ENCODE results near the gene LSM4. TPM values are rescaled to one million over a fixed set of nuclear protein-coding genes. Genes with fewer than 3 reads are reported as not detected.

LSM4 gene
- total and polyA plus RNA-seq, 2 donors (not counting 3 experiments of a cell fraction or from before 2014, with no cell fraction given), result 118 to 119 TPM

DNA sequence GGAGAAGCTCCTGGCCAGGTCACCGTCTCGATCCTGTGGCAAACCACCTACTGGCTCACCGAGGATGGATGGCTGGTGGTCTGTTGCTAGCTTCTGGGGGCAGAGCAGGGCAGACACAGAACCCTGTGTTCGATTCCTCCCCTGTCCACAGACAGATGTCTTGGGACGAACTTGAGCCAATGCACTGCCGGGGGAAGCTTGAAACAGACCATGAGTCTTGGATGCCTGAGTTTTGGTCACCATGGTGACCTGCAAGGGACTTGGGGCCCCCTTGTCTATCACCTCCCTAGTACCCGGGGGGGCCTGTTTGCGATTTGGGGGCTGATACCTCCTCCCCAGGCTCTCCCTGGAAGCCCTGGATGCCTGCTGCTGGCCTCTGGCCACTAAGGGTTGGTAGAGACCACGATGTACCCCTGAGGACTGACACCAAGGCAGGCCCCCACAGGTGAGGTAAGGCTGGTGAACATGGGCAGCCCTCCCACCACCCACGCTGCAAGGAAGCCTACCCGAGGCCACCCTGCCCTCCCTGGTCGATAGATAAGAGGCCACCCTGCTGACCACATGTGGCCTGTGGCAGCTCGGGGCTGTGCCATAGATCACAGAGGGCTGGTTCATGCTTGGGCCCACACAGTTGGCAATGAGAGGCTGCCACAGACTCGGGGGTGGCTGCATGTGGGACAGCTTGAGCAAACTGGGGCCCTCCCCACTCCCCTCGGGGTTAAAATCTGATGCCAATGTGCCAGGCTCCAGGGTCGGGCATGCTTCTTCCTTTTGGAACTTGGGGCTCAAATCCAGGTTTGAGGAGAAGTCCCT is 59.3 kb downstream of the LSM4 start:
- Histone ChIP-seq H3K79me2 (ENCODE audit: control insufficient read depth, insufficient read depth, low read length) (no peaks in the 10 kb centered on the region), H3K4me3 (replicated peaks in 1 of 3; ENCODE audit: insufficient read depth in 1 of 3, low read depth in 1 of 3, low read length in 3 of 3) (no peak overlapping the region), H3K27ac (ENCODE audit: insufficient read depth, low read depth, low read length) (no peak overlapping the region), H3K9me3 (replicated peaks; ENCODE audit: control insufficient read depth, insufficient read depth, low read length) (no peaks in the 10 kb centered on the region), H3K4me1 (ENCODE audit: control insufficient read depth, extremely low read depth, insufficient read depth, low read length) (no peaks in the 10 kb centered on the region), H4K20me1 (replicated peaks; ENCODE audit: control insufficient read depth, extremely low read depth, insufficient read depth, low read length) (no peaks in the 10 kb centered on the region), H3K9ac (replicated peaks; ENCODE audit: extremely low read depth, insufficient read depth, low read length) (no peak overlapping the region), H3K9me1 (replicated peaks; ENCODE audit: control insufficient read depth, extremely low read depth, insufficient read depth, low read length) (no peaks in the 10 kb centered on the region), H3K27me3 (ENCODE audit: control insufficient read depth in 2 of 2, insufficient read depth in 2 of 2, low read length in 2 of 2) (no peaks in the 10 kb centered on the region), H3K4me2 (ENCODE audit: insufficient read depth, low read length) (no peak overlapping the region), H3K36me3 (ENCODE audit: control insufficient read depth in 2 of 2, extremely low read depth in 1 of 2, insufficient read depth in 2 of 2, low read length in 2 of 2) (peaks cover 0 to 14% of the 10 kb centered on the region in 2 experiments), H2AFZ (ENCODE audit: low read depth, low read length) (no peak overlapping the region)
- no TSS peak for BruUV-seq (replicated peaks)
- TF ChIP-seq, protein P1, sequence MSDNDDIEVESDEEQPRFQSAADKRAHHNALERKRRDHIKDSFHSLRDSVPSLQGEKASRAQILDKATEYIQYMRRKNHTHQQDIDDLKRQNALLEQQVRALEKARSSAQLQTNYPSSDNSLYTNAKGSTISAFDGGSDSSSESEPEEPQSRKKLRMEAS (IDR thresholded peaks at IDR 0.05; ENCODE audit: insufficient read depth, insufficient read length), result no peak
- TF ChIP-seq JUN (IDR thresholded peaks at IDR 0.05; ENCODE audit: borderline replicate concordance, insufficient read depth, insufficient read length, low read depth) (no peak), EZH2 (IDR thresholded peaks at IDR 0.05; ENCODE audit: borderline replicate concordance, low read depth, low read length, severe bottlenecking) (no peak), POLR2A (IDR thresholded peaks at IDR 0.05; ENCODE audit: low read depth, low read length) (no peak), MYC (IDR thresholded peaks at IDR 0.05; ENCODE audit: low read depth, low read length) (no peak), POLR2AphosphoS5 (IDR thresholded peaks at IDR 0.05; ENCODE audit: insufficient read depth, low read depth, low read length) (no peak), FOS (IDR thresholded peaks at IDR 0.05; ENCODE audit: borderline replicate concordance, insufficient read depth, low read length) (no peak), GATA2 (IDR thresholded peaks at IDR 0.05; ENCODE audit: insufficient read depth, insufficient read length, low read depth, low read length) (no peak)
- TF ChIP-seq, protein P2, sequence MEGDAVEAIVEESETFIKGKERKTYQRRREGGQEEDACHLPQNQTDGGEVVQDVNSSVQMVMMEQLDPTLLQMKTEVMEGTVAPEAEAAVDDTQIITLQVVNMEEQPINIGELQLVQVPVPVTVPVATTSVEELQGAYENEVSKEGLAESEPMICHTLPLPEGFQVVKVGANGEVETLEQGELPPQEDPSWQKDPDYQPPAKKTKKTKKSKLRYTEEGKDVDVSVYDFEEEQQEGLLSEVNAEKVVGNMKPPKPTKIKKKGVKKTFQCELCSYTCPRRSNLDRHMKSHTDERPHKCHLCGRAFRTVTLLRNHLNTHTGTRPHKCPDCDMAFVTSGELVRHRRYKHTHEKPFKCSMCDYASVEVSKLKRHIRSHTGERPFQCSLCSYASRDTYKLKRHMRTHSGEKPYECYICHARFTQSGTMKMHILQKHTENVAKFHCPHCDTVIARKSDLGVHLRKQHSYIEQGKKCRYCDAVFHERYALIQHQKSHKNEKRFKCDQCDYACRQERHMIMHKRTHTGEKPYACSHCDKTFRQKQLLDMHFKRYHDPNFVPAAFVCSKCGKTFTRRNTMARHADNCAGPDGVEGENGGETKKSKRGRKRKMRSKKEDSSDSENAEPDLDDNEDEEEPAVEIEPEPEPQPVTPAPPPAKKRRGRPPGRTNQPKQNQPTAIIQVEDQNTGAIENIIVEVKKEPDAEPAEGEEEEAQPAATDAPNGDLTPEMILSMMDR (IDR thresholded peaks at IDR 0.05; ENCODE audit: extremely low read depth in 1 of 2, insufficient read depth in 1 of 2, low read depth in 1 of 2, low read length in 2 of 2), result no peak
- ChIA-PET CTCF (interaction anchor here (1.0 to 2.1 kb wide), 6 partner anchors 11 to 150 kb away, joined by 3 to 7 read pairs (median 4); no protein-coding TSS in a partner anchor), POLR2A (interaction anchor here (0.5 kb wide), 1 partner anchor 9 kb away, joined by 4 read pairs; no protein-coding TSS in a partner anchor)
- FAIRE-seq (no peak), DNase-seq (ENCODE audit: low read depth, low spot score) (no peak)
- intact Hi-C loops (cut with micrococcal nuclease), result no loop called here
- dilution Hi-C loops (cut with MboI; ENCODE audit: extremely low pct_ligation_motif_present, low sequenced_read_pairs), result no loop called here
